ENCODE measurements around the gene SLC33A1.
"Not testable (repeated sequence)": the region's sequence is repeated elsewhere in the genome, so short reads cannot be mapped to it uniquely, and the experiment has no call there.

SLC33A1 gene

GRCh38 chr3:155861476-155862183 lies 7.4 kb upstream of the SLC33A1 start:
- DNase-seq: no peak

GRCh38 chr3:155860424-155860823 lies 6.2 kb upstream of the SLC33A1 start:
- DNase-seq: not testable (repeated sequence)

GRCh38 chr3:155859859-155860258 lies 5.6 kb upstream of the SLC33A1 start:
- DNase-seq: no peak

- no peak for DNase-seq
Observed at GRCh38 chr3:155853214-155854140, 750 bp downstream of the SLC33A1 start.

- DNase-seq: no peak
Observed at GRCh38 chr3:155852341-155852740, 1.9 kb downstream of the SLC33A1 start.

GRCh38 chr3:155849404-155849803 lies 4.8 kb downstream of the SLC33A1 start:
- DNase-seq: not testable (repeated sequence)

GRCh38 chr3:155847993-155848392 lies 6.2 kb downstream of the SLC33A1 start:
- DNase-seq: no peak

GRCh38 chr3:155846119-155846518 lies 8.1 kb downstream of the SLC33A1 start:
- DNase-seq: no peak

- DNase-seq: no peak
Observed at GRCh38 chr3:155843569-155843968, 10.7 kb downstream of the SLC33A1 start.

GRCh38 chr3:155835341-155836071 lies 18.7 kb downstream of the SLC33A1 start:
- DNase-seq: no peak

- not testable (repeated sequence) for DNase-seq
Observed at GRCh38 chr3:155828490-155829098, 25.6 kb downstream of the SLC33A1 start.

GRCh38 chr3:155815030-155815545 lies 39.1 kb downstream of the SLC33A1 start:
- no peak for DNase-seq

- not testable (repeated sequence) for DNase-seq
Observed at GRCh38 chr3:155813224-155813623, 41.0 kb downstream of the SLC33A1 start.

- no peak for DNase-seq
Observed at GRCh38 chr3:155809181-155809580, 45.0 kb downstream of the SLC33A1 start.

- DNase-seq: no peak
Observed at GRCh38 chr3:155807823-155808222, 46.4 kb downstream of the SLC33A1 start.

- DNase-seq: peak; percentile 82
Observed at GRCh38 chr3:155805802-155806618, 48.2 kb downstream of the SLC33A1 start, which contains the start of gene C3orf33. Gene C3orf33 (minus strand): TSS chr3:155806278. CDS start chr3:155806252, 26 bp downstream.

GRCh38 chr3:155805204-155805801 lies 48.9 kb downstream of the SLC33A1 start:
- no peak for DNase-seq

- DNase-seq: no peak
Observed at GRCh38 chr3:155804323-155804722, 49.9 kb downstream of the SLC33A1 start.

- DNase-seq: no peak
Observed at GRCh38 chr3:155792532-155792931, 61.7 kb downstream of the SLC33A1 start.

- no peak for DNase-seq
Observed at GRCh38 chr3:155791190-155791589, 63.0 kb downstream of the SLC33A1 start.

All from activated CD8-positive, alpha-beta memory T cell treated with anti-CD3 and anti-CD28 coated beads, Interleukin-2, amount 50 U/mL, for 4 hours (primary cell).